GM18505 (cell line): ENCODE results near the gene EIF4EBP3.

Experiments used
- ATAC-seq: cut with Tn5 transposase; IDR thresholded peaks from one replicate; pipeline ENCODE4 v1.9.1; 2021; ENCODE audit not compliant: unreplicated experiment
- POLR2A ChIP-seq: IDR thresholded peaks from 4 replicates; pipeline ENCODE4 v1.6.1; 2011; ENCODE audit warnings: borderline replicate concordance; ENCODE audit not compliant: insufficient read depth, insufficient read length; ENCODE audit errors: extremely low read depth

EIF4EBP3 gene

DNA sequence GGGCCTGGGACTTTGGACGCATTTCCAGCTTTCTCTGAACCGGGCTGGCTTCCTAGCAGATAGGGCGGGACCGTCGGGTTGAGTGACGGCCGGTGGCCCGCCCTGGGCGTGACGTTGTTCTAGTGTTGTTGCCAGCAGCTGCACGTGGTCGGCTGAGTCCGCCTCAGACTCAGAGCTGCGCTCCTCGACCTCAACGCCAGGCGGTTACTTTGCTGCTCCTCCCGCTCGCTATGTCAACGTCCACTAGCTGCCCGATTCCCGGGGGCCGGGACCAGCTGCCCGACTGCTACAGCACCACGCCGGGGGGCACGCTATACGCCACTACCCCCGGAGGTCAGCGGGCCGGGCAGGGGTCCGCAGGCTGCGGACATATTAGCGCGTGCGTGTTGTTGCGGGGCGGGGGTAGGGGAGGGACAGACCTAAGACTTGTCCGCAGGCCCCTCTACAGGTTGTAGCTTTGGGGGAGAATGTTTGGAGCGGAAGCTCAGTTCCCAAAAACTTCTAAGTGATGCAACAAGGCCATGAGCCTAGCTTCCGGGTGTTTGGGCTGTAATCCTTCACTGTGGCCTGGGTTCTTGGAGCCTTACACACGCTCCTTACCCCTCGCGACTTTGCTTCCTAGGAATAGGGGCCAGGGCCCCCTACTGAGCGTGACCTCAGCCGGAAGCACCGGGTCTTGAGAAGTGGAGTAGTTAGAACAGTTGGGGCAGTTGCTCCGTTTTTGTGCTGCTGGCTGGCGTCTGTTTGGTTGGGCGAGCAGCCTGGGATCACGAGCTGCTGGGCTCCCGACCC lies at the start of gene EIF4EBP3:
TSS of gene EIF4EBP3 (plus strand) at position 155 of the 792 bp plus-strand sequence. CDS start at position 231, 76 bp downstream.
- peak; percentile 96 for ATAC-seq
- TF ChIP-seq POLR2A, result peak; percentile 57

DNA sequence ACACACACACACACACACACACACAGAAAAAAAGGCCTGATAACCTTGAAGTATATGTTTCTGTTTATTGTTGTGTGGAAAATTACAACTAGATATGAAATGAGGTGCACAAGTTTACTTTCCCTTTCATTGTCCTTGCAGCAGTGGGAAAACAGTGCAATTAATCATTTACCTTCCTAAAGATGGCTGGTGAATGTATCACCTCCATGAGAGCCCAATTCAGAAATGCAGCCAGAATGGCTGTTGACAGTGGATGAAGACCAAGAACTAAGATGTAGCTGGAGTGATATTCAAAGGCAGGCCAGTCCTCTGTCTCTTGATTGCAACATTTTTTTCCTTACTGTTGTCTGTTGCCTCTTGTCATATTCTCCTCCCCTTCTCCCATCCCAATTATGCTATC lies 49.6 kb upstream of the EIF4EBP3 start:
- TF ChIP-seq POLR2A, result no peak
- ATAC-seq, result no peak

DNA sequence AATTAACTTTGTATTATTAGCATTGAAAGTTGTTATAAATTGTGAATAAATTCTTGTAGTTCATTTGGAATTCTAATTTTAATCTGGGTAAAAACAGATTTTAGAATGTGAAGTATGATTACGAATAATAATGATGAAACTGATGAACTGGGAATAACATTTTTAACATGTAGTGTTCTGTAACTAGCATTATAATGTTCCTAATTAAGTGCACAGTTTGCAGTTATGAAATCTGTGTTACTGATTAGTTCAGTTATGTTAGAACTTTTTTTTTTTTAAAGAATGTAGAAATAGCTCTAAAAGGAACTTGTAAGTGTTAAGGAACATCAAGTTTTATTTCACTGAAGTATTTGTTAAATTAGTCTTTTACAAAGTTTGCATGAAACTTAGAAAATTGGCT lies 48.9 kb upstream of the EIF4EBP3 start:
- no peak for TF ChIP-seq POLR2A
- ATAC-seq, result no peak

DNA sequence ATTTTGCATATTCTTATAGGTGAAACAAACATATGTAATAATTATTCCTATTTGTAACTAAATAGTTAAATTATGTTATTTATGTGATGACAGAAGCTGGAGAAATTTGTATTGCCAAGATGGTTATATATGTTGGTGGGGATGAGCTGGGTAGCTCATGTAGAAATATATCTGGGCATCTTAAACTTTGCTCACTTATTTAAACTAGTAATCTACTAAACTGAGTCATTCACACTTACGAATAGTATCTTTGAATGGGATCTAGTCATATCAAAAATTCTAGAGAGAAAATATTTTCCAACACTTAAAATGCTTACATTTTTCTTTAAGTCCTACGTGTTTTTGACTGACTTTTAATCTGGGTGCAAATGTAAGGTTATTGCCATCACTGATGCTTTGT lies 44.6 kb upstream of the EIF4EBP3 start:
- no peak for ATAC-seq
- TF ChIP-seq POLR2A, result no peak

DNA sequence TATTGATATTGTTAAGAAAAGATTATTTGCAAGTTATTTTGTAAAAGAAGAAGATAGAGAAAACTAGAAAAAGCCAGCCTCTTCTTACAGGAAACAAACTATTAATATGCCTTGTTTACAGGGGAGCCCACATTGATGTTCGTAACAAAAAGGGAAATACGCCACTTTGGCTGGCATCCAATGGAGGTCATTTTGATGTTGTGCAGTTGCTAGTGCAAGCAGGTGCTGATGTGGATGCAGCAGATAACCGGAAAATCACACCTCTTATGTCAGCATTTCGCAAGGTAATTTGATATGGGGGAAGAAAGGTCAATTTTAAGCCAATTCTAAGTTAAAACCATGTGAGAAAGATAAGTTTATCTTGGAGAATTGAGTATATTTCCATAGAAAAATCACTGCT lies 37.6 kb upstream of the EIF4EBP3 start:
- no peak for ATAC-seq
- TF ChIP-seq POLR2A, result no peak

DNA sequence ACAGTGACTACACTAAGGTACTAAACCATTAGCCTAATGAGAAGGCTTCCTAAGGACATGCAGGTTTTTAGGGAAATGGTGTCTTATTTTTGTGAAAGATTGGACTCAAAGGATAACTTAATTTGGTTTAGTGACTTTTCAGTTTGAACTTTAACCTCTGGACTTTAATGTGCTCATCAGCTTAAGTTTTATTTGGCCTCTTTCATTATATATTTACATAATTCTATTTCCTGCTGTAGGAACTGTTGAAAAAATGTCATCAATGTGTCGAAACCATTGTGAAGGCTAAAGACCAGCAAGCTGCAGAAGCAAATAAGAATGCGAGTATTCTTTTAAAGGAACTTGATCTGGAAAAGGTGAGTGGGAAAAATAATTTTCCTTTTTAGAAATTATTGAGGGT lies 34.3 kb upstream of the EIF4EBP3 start:
- TF ChIP-seq POLR2A, result no peak
- no peak for ATAC-seq

DNA sequence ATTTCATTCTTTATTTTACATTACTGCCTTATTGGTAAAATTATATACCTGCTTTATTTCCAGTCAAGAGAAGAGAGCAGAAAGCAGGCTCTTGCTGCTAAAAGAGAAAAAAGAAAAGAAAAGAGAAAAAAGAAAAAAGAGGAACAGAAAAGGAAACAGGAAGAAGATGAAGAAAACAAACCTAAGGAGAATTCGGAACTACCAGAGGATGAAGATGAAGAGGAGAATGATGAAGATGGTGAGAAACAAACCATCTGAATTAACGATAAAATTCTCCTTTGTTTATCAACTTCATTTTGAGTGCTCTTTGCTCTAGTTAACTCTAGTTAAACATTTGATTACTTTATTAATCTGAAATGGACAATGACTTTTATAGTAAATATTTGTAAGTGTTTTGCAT lies 23.5 kb upstream of the EIF4EBP3 start:
- no peak for ATAC-seq
- no peak for TF ChIP-seq POLR2A

- TF ChIP-seq POLR2A, result no peak
Measured at GRCh38 chr5:140540227-140540626, 7.2 kb upstream of the EIF4EBP3 start.

GRCh38 chr5:140542972-140543371 lies 4.5 kb upstream of the EIF4EBP3 start:
- no peak for ATAC-seq
- TF ChIP-seq POLR2A, result no peak

More at GRCh38 chr5:140540227-140540626, 7.2 kb upstream of the EIF4EBP3 start:
- ATAC-seq, result no peak

DNA sequence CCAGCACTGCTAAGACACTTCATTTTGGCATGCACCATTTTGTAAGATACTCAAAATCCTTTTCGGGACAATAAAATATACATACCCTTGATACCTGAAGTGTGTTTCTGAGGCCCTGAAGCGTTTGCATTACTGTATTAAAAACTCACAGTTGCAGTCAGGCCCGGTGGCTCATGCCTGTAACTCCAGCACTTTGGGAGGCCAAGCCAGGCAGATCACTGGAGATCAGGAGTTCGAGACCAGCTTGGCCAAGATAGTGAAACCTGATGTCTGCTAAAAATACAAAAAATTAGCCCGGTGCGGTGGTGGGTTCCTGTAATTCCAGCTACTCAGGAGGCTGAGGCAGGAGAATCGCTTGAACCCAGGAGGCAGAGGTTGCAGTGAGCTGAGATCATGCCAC lies 2.5 kb upstream of the EIF4EBP3 start:
- no peak for ATAC-seq
- no peak for TF ChIP-seq POLR2A

DNA sequence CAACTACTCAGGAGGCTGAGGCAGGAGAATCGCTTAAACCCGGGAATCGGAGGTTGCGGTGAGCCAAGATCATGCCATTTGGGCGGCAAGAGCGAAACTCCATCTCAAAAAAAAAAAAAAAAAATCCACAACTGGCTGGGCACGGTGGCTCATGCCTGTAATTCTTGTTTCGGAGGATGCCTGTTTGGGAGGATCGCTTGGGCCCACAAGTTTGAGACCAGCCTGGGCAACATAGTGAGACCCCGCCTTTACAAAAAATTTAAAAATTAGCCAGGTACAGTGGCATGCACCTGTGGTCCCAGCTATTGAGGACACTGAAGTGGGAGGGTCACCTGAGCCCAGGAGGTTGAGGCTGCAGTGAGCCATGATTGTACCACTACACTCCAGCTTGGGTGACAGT lies 1.9 kb upstream of the EIF4EBP3 start:
- TF ChIP-seq POLR2A, result no peak
- no peak for ATAC-seq

DNA sequence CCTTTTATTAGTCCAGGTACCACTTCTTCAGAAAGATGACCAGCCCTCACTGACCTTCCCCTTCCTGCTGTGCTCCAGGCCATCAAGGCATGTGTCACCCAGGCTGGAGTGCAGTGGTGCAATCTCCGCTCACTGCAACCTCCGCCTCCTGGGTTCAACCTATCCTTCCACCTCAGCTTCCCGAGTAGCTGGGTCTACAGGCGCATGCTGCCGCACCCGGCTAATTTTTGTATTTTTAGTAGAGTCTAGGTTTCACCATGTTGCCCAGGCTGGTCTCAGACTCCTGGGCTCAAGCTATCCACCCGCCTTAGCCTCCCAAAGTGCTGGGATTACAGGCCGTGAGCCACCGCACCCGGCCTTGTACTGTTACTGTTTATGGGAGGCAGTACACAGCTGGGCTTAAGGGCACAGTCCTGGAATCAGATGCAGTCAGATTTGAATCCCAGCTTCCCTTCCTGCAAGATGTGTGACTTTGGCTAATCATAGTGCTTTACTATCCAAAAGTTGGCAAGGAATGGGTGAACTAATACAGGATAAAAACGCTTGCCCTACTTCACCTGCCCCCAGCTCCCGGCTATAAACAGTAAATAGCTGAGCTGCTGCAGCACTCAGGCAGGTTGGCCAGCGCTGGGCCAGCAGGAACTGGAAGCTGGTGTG lies 483 bp upstream of the EIF4EBP3 start:
- no peak for TF ChIP-seq POLR2A
- no peak for ATAC-seq

GRCh38 chr5:140548300-140548688 lies 832 bp downstream of the EIF4EBP3 start:
- ATAC-seq, result peak; percentile 4
- no peak for TF ChIP-seq POLR2A

- TF ChIP-seq POLR2A, result no peak
- ATAC-seq, result no peak
Measured at GRCh38 chr5:140548791-140549190, 1.3 kb downstream of the EIF4EBP3 start.
